Endothelial cell of umbilical vein (primary cell): Measurements from ENCODE around the gene SLC7A7. TPM values are rescaled to one million over a fixed set of nuclear protein-coding genes. Genes with fewer than 3 reads are reported as not detected.

Experiments
- BruUV-seq: library from RNA; stranded (reverse); fragments of 400-500 nt; replicated peaks from 2 replicates; lab custom pipeline; 2021; lab: Mats Ljungman, UMichigan
- CTCF ChIA-PET: fragments of 300-600, 350-600 bp; sonication (Branson Sonifier 250); formaldehyde crosslinking; loops from one replicate; lab custom pipeline; 2021; ENCODE audit warnings: antibody characterized with exemption, inconsistent platforms; lab: Charles Lee
- POLR2A ChIA-PET: fragments of 300-600, 350-600 bp; sonication (Branson Sonifier 250); formaldehyde crosslinking; loops from one replicate; lab custom pipeline; 2021; ENCODE audit warnings: antibody characterized with exemption, inconsistent platforms; lab: Charles Lee
- DNase-seq: peaks from one replicate; pipeline ENCODE4 v3.0.0-alpha.2; 2011; ENCODE audit warnings: low read depth, low spot score
- FAIRE-seq: peaks from 2 replicates; lab custom pipeline; 2011; peaks lifted over from hg19 to GRCh38; lab: Jason Lieb, UNC
- H2AFZ ChIP-seq: 2 replicates; pipeline ENCODE4 v1.6.0; 2012; ENCODE audit warnings: low read depth, low read length, control low read depth, inconsistent platforms
- H3K27ac ChIP-seq: 2 replicates; pipeline ENCODE4 v1.5.1; 2011; ENCODE audit warnings: low read depth, mild to moderate bottlenecking, control low read depth, low read length, moderate library complexity; ENCODE audit not compliant: insufficient read depth
- H3K27me3 ChIP-seq, 2 experiments: 2 replicates each; pipeline versions ENCODE4 v1.6.0 to v1.6.1; 2011; ENCODE audit warnings: low read length in 2 of 2, mixed read lengths in 1 of 2; ENCODE audit not compliant: control insufficient read depth in 2 of 2, insufficient read depth in 2 of 2
- H3K36me3 ChIP-seq, 2 experiments: 2 replicates in 1 of 2; 3 replicates in 1 of 2; pipeline ENCODE4 v1.5.1; 2011; ENCODE audit warnings: low read length in 2 of 2, mild to moderate bottlenecking in 1 of 2, moderate library complexity in 1 of 2; ENCODE audit not compliant: control insufficient read depth in 2 of 2, insufficient read depth in 2 of 2; ENCODE audit errors: extremely low read depth in 1 of 2
- H3K4me1 ChIP-seq: 3 replicates; pipeline ENCODE4 v1.5.1; 2011; ENCODE audit warnings: mild to moderate bottlenecking, low read length; ENCODE audit not compliant: control insufficient read depth, insufficient read depth; ENCODE audit errors: extremely low read depth
- H3K4me2 ChIP-seq: 2 replicates; pipeline ENCODE4 v1.6.1; 2011; ENCODE audit warnings: low read length, control low read depth, mixed read lengths; ENCODE audit not compliant: insufficient read depth
- H3K4me3 ChIP-seq, 3 experiments: fragments of 200-600 bp in 1 of 3; sonication (generic), shearing (Covaris generic) in 1 of 3; replicated peaks in 1 of 3; 2 replicates each; pipeline ENCODE4 v1.5.1; 2011 to 2016; ENCODE audit warnings: control low read depth in 3 of 3, low read length in 3 of 3, mild to moderate bottlenecking in 2 of 3, inconsistent platforms in 1 of 3, low read depth in 1 of 3, moderate library complexity in 1 of 3; ENCODE audit not compliant: insufficient read depth in 1 of 3
- H3K79me2 ChIP-seq: 2 replicates; pipeline ENCODE4 v1.6.0; 2012; ENCODE audit warnings: low read length, inconsistent platforms; ENCODE audit not compliant: control insufficient read depth, insufficient read depth
- H3K9ac ChIP-seq: replicated peaks from 2 replicates; pipeline ENCODE3; 2011; ENCODE audit warnings: low read length, control low read depth; ENCODE audit not compliant: insufficient read depth; ENCODE audit errors: extremely low read depth
- H3K9me1 ChIP-seq: replicated peaks from 3 replicates; pipeline ENCODE4 v1.6.0; 2011; ENCODE audit warnings: mild to moderate bottlenecking, low read length; ENCODE audit not compliant: control insufficient read depth, insufficient read depth; ENCODE audit errors: extremely low read depth
- H3K9me3 ChIP-seq: replicated peaks from 2 replicates; pipeline ENCODE4 v1.5.1; 2012; ENCODE audit warnings: low read length, inconsistent platforms; ENCODE audit not compliant: control insufficient read depth, insufficient read depth
- H4K20me1 ChIP-seq: replicated peaks from 2 replicates; pipeline ENCODE3; 2011; ENCODE audit warnings: mild to moderate bottlenecking, low read length; ENCODE audit not compliant: control insufficient read depth, insufficient read depth; ENCODE audit errors: extremely low read depth
- CTCF ChIP-seq, 2 donors: IDR thresholded peaks; 1 replicate in 1 of 2; 2 replicates in 1 of 2; pipeline ENCODE4 v1.5.1; 2011; ENCODE audit warnings: low read length in 2 of 2, mild to moderate bottlenecking in 2 of 2, moderate library complexity in 2 of 2, control low read depth in 1 of 2, inconsistent platforms in 1 of 2, low read depth in 1 of 2; ENCODE audit not compliant: insufficient read depth in 1 of 2; ENCODE audit errors: extremely low read depth in 1 of 2
- EZH2 ChIP-seq: IDR thresholded peaks from 2 replicates; pipeline ENCODE4 v1.6.1; 2012; ENCODE audit warnings: borderline replicate concordance, low read depth, mild to moderate bottlenecking, moderate library complexity, low read length, inconsistent platforms; ENCODE audit not compliant: severe bottlenecking
- FOS ChIP-seq: IDR thresholded peaks from 2 replicates; pipeline ENCODE4 v1.6.1; 2011; ENCODE audit warnings: mild to moderate bottlenecking, low read length, moderate library complexity, borderline replicate concordance; ENCODE audit not compliant: insufficient read depth
- GATA2 ChIP-seq: IDR thresholded peaks from 2 replicates; pipeline ENCODE4 v1.7.0; 2011; ENCODE audit warnings: low read depth, mild to moderate bottlenecking, moderate library complexity, mixed read lengths, low read length; ENCODE audit not compliant: insufficient read length, insufficient read depth
- JUN ChIP-seq: IDR thresholded peaks from 2 replicates; pipeline ENCODE4 v1.6.1; 2011; ENCODE audit warnings: borderline replicate concordance, low read depth; ENCODE audit not compliant: insufficient read length, insufficient read depth
- MAX ChIP-seq: IDR thresholded peaks from 2 replicates; pipeline ENCODE4 v1.6.1; 2011; ENCODE audit not compliant: insufficient read depth, insufficient read length
- MYC ChIP-seq: IDR thresholded peaks from one replicate; pipeline ENCODE4 v1.6.1; 2011; ENCODE audit warnings: mild to moderate bottlenecking, low read depth, low read length
- POLR2A ChIP-seq: IDR thresholded peaks from 2 replicates; pipeline ENCODE4 v1.6.1; 2012; ENCODE audit warnings: low read depth, mild to moderate bottlenecking, control low read depth, low read length
- POLR2AphosphoS5 ChIP-seq: IDR thresholded peaks from 2 replicates; pipeline ENCODE4 v1.6.1; 2012; ENCODE audit warnings: low read depth, mild to moderate bottlenecking, control low read depth, low read length, moderate library complexity; ENCODE audit not compliant: insufficient read depth
- dilution Hi-C: fragments of 300-500 bp; cut with MboI; formaldehyde crosslinking; loops from one replicate; pipeline ENCODE4 v1.15.0; 2019; ENCODE audit warnings: low sequenced_read_pairs; ENCODE audit not compliant: extremely low pct_ligation_motif_present
- intact Hi-C: fragments of 100-400 bp; cut with micrococcal nuclease; formaldehyde crosslinking; loops from one replicate; pipeline ENCODE4 v1.10.0; 2022
- polyA plus RNA-seq, 4 experiments: library from polyadenylated mRNA; depleted of rRNA in 3 of 4; stranded (reverse) in 3 of 4; unstranded in 1 of 4; fragments of >200 nt; gene quantifications; 2 replicates each; pipeline versions ENCODE4 v1.2.1 to v1.2.3, GENCODE V29; 2011 to 2012; ENCODE audit warnings: missing spikeins in 1 of 4
- total RNA-seq: library from RNA; stranded (reverse); gene quantifications from 2 replicates; pipeline ENCODE4 v1.2.3, GENCODE V29; 2021

The SLC7A7 gene
- total and polyA plus RNA-seq, 2 donors (not counting 3 experiments of a cell fraction or from before 2014, with no cell fraction given) = 22.5 to 94.0 TPM

- Histone ChIP-seq H3K27me3 (peaks cover 0 to 5% of the 10 kb centered on the region in 2 experiments), H3K4me1 (no peaks in the 10 kb centered on the region), H3K9ac (no peak overlapping the region), H3K9me3 (no peaks in the 10 kb centered on the region), H3K4me2 (no peak overlapping the region), H3K27ac (no peak overlapping the region), H3K36me3 (peaks cover 0 to 3% of the 10 kb centered on the region in 2 experiments), H3K79me2 (no peaks in the 10 kb centered on the region), H2AFZ (no peak overlapping the region), H3K4me3 (no peak overlapping the region), H4K20me1 (no peaks in the 10 kb centered on the region), H3K9me1 (no peaks in the 10 kb centered on the region)
- intact Hi-C loops = no loop called here
- DNase-seq (no peak), FAIRE-seq (no peak)
- POLR2A ChIA-PET = no interaction called here
- dilution Hi-C loops = no loop called here
- TF ChIP-seq JUN (no peak), POLR2A (no peak), FOS (no peak), EZH2 (no peak), MAX (no peak), MYC (no peak), POLR2AphosphoS5 (no peak), GATA2 (no peak), CTCF (IDR thresholded peaks at IDR 0.05; ENCODE audit: extremely low read depth in 1 of 2, insufficient read depth in 1 of 2, low read depth in 1 of 2, low read length in 2 of 2) (no peak)
- CTCF ChIA-PET = interaction anchor here (1.0 to 3.3 kb wide), 2 partner anchors 11 to 134 kb away, joined by 3 to 9 read pairs; no protein-coding TSS in a partner anchor
- BruUV-seq = no TSS peak
Measured at GRCh38 chr14:22792158-22792557, 23.1 kb downstream of the SLC7A7 start.
